Lower lobe of right lung (tissue), 2 donors: ENCODE results near the gene LDB3. TPM values are rescaled to one million over a fixed set of nuclear protein-coding genes. Genes with fewer than 3 reads are reported as not detected.

Experiments
- ATAC-seq, 2 donors: fragments of 200-7000 bp; cut with Tn5 transposase; one replicate each; pipeline ENCODE4 v1.9.1; 2020 to 2022; ENCODE audit warnings: mild to moderate bottlenecking in 2 of 2, moderate library complexity in 2 of 2
- DNase-seq: peaks from one replicate; pipeline ENCODE4 v3.0.0-alpha.2; 2020
- H3K27ac ChIP-seq: fragments of 200-600 bp; one replicate; pipeline ENCODE4 v1.8.0; 2022
- H3K27me3 ChIP-seq: fragments of 200-600 bp; one replicate; pipeline ENCODE4 v1.8.0; 2022; ENCODE audit warnings: low read depth
- H3K36me3 ChIP-seq: fragments of 200-600 bp; one replicate; pipeline ENCODE4 v1.8.0; 2022; ENCODE audit warnings: mild to moderate bottlenecking
- H3K4me1 ChIP-seq: fragments of 200-600 bp; one replicate; pipeline ENCODE4 v1.8.0; 2022
- H3K4me3 ChIP-seq: fragments of 200-600 bp; one replicate; pipeline ENCODE4 v1.8.0; 2022; ENCODE audit warnings: mild to moderate bottlenecking
- H3K9me3 ChIP-seq: fragments of 200-600 bp; one replicate; pipeline ENCODE4 v1.8.0; 2022
- intact Hi-C: fragments of 100-400 bp; cut with DNase I; formaldehyde crosslinking; loops from one replicate; pipeline ENCODE4 v1.11.0; 2022
- long read RNA-seq: library from polyadenylated mRNA; unstranded; transcript quantifications from one replicate; pipeline ENCODE4 v2.0.0, GENCODE V29; 2021
- total RNA-seq: library from RNA; stranded (reverse); fragmentation: NEBNext Ultra II Directional; extraction: Animal tissue kit (Norgen Biotek cat#: 25700); gene quantifications from one replicate; pipeline ENCODE4 v1.2.1, GENCODE V29; 2021
- TF ChIP-seq, protein P1 (sequence below): fragments of 200-600 bp; IDR thresholded peaks from one replicate; pipeline ENCODE4 v1.8.0; 2022; ENCODE audit warnings: antibody characterized with exemption, mild to moderate bottlenecking
- donor health status: DM: no; HTN: yes; CAD: no; lungs with severe emphysema.

Gene LDB3, protein sequence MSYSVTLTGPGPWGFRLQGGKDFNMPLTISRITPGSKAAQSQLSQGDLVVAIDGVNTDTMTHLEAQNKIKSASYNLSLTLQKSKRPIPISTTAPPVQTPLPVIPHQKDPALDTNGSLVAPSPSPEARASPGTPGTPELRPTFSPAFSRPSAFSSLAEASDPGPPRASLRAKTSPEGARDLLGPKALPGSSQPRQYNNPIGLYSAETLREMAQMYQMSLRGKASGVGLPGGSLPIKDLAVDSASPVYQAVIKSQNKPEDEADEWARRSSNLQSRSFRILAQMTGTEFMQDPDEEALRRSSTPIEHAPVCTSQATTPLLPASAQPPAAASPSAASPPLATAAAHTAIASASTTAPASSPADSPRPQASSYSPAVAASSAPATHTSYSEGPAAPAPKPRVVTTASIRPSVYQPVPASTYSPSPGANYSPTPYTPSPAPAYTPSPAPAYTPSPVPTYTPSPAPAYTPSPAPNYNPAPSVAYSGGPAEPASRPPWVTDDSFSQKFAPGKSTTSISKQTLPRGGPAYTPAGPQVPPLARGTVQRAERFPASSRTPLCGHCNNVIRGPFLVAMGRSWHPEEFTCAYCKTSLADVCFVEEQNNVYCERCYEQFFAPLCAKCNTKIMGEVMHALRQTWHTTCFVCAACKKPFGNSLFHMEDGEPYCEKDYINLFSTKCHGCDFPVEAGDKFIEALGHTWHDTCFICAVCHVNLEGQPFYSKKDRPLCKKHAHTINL
- total RNA-seq = 2.2 TPM
- long read RNA-seq, partial matches to known transcripts = 2 of 6 reads
- long read RNA-seq, other reads (novel, unspliced or antisense) = 4 of 6 reads

DNA sequence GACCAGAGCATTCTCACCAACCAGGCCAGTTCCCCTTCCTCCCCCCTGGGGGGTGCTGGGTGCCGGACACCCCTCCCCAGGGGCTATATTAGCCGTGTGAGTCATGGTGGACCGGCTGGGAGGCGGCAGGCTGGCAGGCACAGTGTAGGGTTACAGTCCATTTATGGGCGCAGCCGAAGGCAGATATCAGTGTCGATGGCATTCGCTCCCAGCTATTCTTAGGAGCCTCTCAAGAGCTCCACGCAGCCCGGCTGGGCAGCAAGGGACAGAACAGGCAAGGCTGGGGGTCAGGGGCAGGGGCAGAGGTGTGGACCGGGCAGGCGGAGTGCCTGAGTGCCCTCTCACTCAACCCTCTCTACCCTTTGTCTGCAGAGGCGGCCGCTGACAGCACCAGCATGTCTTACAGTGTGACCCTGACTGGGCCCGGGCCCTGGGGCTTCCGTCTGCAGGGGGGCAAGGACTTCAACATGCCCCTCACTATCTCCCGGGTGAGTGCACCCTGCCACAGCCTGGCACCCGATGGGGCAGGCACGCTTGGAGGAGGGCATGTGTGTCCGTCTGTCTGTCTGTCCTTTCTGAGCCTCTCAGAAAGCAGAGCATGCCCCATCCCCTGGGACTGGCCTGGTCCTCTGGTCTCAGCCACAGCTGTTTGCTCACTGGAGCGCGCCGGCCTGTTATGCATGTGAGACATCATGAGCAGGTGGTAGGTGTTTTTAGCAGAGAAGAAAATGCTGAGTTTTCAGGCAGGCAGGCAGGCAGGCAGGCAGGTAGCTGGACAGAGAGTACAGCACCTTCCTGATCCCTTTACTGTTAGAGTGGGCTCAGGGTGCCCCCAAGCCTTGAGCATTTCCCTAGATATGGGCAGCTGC is at the start of gene LDB3:
TSS of gene LDB3 (plus strand) at position 215 of the 869 bp plus-strand sequence. CDS start at position 396, 181 bp downstream.
- TF ChIP-seq, protein P1, sequence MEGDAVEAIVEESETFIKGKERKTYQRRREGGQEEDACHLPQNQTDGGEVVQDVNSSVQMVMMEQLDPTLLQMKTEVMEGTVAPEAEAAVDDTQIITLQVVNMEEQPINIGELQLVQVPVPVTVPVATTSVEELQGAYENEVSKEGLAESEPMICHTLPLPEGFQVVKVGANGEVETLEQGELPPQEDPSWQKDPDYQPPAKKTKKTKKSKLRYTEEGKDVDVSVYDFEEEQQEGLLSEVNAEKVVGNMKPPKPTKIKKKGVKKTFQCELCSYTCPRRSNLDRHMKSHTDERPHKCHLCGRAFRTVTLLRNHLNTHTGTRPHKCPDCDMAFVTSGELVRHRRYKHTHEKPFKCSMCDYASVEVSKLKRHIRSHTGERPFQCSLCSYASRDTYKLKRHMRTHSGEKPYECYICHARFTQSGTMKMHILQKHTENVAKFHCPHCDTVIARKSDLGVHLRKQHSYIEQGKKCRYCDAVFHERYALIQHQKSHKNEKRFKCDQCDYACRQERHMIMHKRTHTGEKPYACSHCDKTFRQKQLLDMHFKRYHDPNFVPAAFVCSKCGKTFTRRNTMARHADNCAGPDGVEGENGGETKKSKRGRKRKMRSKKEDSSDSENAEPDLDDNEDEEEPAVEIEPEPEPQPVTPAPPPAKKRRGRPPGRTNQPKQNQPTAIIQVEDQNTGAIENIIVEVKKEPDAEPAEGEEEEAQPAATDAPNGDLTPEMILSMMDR = no peak
- no peaks in the 10 kb centered on the region for H3K4me1 ChIP-seq
- intact Hi-C loops = no loop called here
- no peaks in the 10 kb centered on the region for H3K36me3 ChIP-seq
- DNase-seq = no peak
- peak within 1 kb of the TSS; percentile 11 for H3K27ac ChIP-seq
- H3K27me3 ChIP-seq = peaks cover 4% of the 10 kb centered on the region
- peak; percentile 21 to 23 for ATAC-seq
- H3K9me3 ChIP-seq = no peaks in the 10 kb centered on the region
- peak within 1 kb of the TSS; percentile 17 for H3K4me3 ChIP-seq

DNA sequence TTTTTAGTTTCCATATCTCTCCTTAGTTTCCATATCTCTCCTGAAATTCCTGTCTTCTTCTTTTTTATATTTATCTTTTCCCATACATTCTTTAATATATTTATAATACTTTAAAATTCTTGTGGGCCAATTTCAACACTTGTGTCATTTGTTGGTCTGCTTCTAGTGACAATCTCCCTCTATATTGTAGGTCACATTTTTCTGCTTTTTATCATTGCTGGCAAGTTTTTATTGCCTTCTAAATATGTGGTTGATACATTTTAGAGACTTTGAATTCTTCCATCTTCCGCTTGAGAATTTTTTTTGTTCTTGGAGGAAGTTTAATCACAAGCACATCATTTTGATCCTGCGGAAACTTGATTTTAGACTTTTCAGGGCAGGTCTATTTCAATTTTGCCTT is 40.0 kb upstream of the LDB3 start:
- Histone ChIP-seq H3K9me3 (no peaks in the 10 kb centered on the region), H3K4me3 (no peak overlapping the region), H3K27me3 (peaks cover 16% of the 10 kb centered on the region), H3K36me3 (no peaks in the 10 kb centered on the region), H3K4me1 (no peaks in the 10 kb centered on the region), H3K27ac (no peak overlapping the region)
- DNase-seq (no peak), ATAC-seq (no peak)
- TF ChIP-seq, protein P1 = no peak
- intact Hi-C loops = no loop called here

DNA sequence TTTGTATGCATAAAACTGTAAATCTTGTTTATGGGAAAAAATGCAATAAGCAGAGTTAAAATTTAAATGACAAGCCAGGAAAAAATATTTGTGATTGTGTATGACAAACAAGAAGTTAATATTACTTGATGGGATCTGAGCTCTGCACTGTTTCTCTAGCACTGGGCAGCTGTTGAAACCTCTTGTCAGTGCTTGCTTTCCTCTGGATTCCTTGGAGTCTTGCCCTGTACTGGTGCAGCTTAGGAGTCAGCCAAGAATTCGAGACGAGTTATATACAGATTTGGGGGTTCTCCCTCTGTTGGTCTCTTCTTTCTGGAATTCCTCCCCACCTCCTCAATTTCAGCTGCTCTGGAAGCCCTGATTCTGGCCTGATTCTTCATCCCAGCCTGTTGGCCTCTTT is 38.2 kb upstream of the LDB3 start:
- DNase-seq (no peak), ATAC-seq (peak; percentile 47 to 57)
- TF ChIP-seq, protein P1 = no peak
- Histone ChIP-seq H3K27ac (no peak overlapping the region), H3K4me1 (no peaks in the 10 kb centered on the region), H3K9me3 (no peaks in the 10 kb centered on the region), H3K4me3 (no peak overlapping the region), H3K27me3 (peaks cover 16% of the 10 kb centered on the region), H3K36me3 (no peaks in the 10 kb centered on the region)
- intact Hi-C loops = no loop called here

DNA sequence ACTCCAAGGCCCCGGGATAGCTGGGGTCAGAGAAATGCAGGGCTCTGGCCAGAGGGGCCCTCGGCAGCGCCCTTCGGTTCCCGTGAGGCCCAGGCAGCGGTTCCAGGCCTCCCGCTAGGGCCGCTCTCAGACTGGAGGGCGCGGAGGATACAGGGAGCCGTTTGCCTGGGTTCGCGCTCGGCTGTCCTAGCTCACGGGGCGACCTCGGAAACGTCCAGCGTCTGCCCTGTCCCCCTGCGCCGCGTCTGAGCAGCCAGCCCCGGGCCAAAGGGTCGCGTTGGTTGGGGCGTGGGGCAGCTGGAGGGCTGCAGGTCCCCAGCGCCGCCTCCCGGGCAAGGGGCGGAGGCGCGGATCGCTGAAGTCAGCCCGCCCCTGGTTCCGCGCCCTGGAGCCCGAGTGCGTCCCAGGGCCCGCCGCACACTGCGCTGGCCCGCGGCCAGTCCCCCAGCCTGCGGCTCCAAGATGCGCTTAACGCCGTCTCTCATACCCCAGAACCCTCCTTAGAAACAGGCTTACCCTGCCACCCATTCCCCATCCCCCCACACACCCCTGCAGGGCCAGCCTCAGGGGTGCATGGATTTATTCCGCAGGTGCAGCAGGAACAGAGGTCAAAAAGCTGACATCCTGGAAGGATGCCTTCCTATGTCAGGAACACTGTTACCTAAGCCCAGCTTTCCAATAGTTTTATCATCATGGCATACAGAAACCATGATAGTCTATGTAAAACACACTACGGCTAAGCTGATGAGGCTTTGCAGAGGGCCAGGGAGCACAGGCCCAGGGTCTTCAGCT is 36.1 kb upstream of the LDB3 start:
- DNase-seq (no peak), ATAC-seq (peak; percentile 49 to 79)
- TF ChIP-seq, protein P1 = peak; percentile 20
- H3K36me3 ChIP-seq = no peaks in the 10 kb centered on the region
- H3K9me3 ChIP-seq = no peaks in the 10 kb centered on the region
- H3K4me1 ChIP-seq = no peaks in the 10 kb centered on the region
- H3K4me3 ChIP-seq = peak overlapping the region; percentile 40
- H3K27ac ChIP-seq = no peak overlapping the region
- peaks cover 16% of the 10 kb centered on the region for H3K27me3 ChIP-seq
- intact Hi-C loops = no loop called here
